Caco-2 (cell line): ENCODE data around the gene YIF1A. TPM values are rescaled to one million over a fixed set of nuclear protein-coding genes. Genes with fewer than 3 reads are reported as not detected.

Experiments
- BruUV-seq: library from RNA; stranded (reverse); fragments of 400-500 nt; replicated peaks from 2 replicates; lab custom pipeline; 2021; lab: Mats Ljungman, UMichigan
- CTCF ChIA-PET: fragments of 300-600 bp; sonication (Branson Sonifier 250); formaldehyde crosslinking; loops from one replicate; lab custom pipeline; 2022; ENCODE audit warnings: antibody characterized with exemption; lab: Charles Lee
- POLR2A ChIA-PET: fragments of 300-600 bp; sonication (Branson Sonifier 250); formaldehyde crosslinking; loops from one replicate; lab custom pipeline; 2022; ENCODE audit warnings: antibody characterized with exemption; lab: Charles Lee
- DNase-seq, 2 experiments: peaks; one replicate each; pipeline versions ENCODE4 v3.0.0 to v3.0.0-alpha.2; 2020 to 2022
- H3K27me3 ChIP-seq: replicated peaks from 2 replicates; pipeline ENCODE4 v1.6.0; 2011; ENCODE audit warnings: low read length; ENCODE audit not compliant: control insufficient read depth, insufficient read depth
- H3K36me3 ChIP-seq: 2 replicates; pipeline ENCODE4 v1.5.1; 2011; ENCODE audit warnings: low read length; ENCODE audit not compliant: control insufficient read depth, insufficient read depth
- H3K4me1 ChIP-seq: fragments of 250-450 bp; sonication (Bioruptor Pico); 2 replicates; pipeline ENCODE4 v1.5.1; 2020; ENCODE audit warnings: mild to moderate bottlenecking
- H3K4me3 ChIP-seq: 2 replicates; pipeline ENCODE4 v1.5.1; 2011; ENCODE audit warnings: low read depth, mild to moderate bottlenecking, control low read depth, low read length
- H3K9me3 ChIP-seq: fragments of 250-450 bp; sonication (Bioruptor Pico); 2 replicates; pipeline ENCODE4 v1.5.1; 2020; ENCODE audit warnings: mild to moderate bottlenecking, moderate library complexity
- H3K27ac Mint-ChIP-seq: one replicate; pipeline ENCODE4 v1.8.0; 2022; ENCODE audit warnings: mixed read lengths; ENCODE audit not compliant: unreplicated experiment
- H3K27me3 Mint-ChIP-seq: one replicate; pipeline ENCODE4 v1.8.0; 2022; ENCODE audit warnings: mixed read lengths; ENCODE audit not compliant: insufficient read depth, unreplicated experiment
- H3K36me3 Mint-ChIP-seq: one replicate; pipeline ENCODE4 v1.8.0; 2022; ENCODE audit warnings: mild to moderate bottlenecking, mixed read lengths; ENCODE audit not compliant: insufficient read depth, unreplicated experiment
- H3K4me1 Mint-ChIP-seq: one replicate; pipeline ENCODE4 v1.8.0; 2022; ENCODE audit warnings: low read depth, mixed read lengths; ENCODE audit not compliant: unreplicated experiment
- H3K4me3 Mint-ChIP-seq: one replicate; pipeline ENCODE4 v1.8.0; 2022; ENCODE audit warnings: mild to moderate bottlenecking, moderate library complexity, mixed read lengths; ENCODE audit not compliant: unreplicated experiment
- H3K9me3 Mint-ChIP-seq: one replicate; pipeline ENCODE4 v1.8.0; 2022; ENCODE audit warnings: mixed read lengths; ENCODE audit not compliant: unreplicated experiment
- intact Hi-C: fragments of 100-400 bp; cut with micrococcal nuclease; formaldehyde crosslinking; loops from one replicate; pipeline ENCODE4 v1.10.0; 2022; ENCODE audit not compliant: unreplicated experiment
- total RNA-seq: library from RNA; stranded (reverse); gene quantifications from 2 replicates; pipeline ENCODE4 v1.2.3, GENCODE V29; 2022
- TF ChIP-seq, protein P1 (sequence below), 2 experiments: fragments of 200-600 bp in 1 of 2; IDR thresholded peaks; 1 replicate in 1 of 2; 2 replicates in 1 of 2; pipeline versions ENCODE4 v1.5.1 to v1.8.0; 2011 to 2022; ENCODE audit warnings: antibody characterized with exemption in 1 of 2, control low read depth in 1 of 2, inconsistent platforms in 1 of 2, low read depth in 1 of 2, low read length in 1 of 2, mild to moderate bottlenecking in 1 of 2, moderate library complexity in 1 of 2; ENCODE audit not compliant: insufficient read depth in 1 of 2, severe bottlenecking in 1 of 2, unreplicated experiment in 1 of 2

The YIF1A gene
- total RNA-seq, 1 experiment from 2014 or later = 159 TPM

DNA sequence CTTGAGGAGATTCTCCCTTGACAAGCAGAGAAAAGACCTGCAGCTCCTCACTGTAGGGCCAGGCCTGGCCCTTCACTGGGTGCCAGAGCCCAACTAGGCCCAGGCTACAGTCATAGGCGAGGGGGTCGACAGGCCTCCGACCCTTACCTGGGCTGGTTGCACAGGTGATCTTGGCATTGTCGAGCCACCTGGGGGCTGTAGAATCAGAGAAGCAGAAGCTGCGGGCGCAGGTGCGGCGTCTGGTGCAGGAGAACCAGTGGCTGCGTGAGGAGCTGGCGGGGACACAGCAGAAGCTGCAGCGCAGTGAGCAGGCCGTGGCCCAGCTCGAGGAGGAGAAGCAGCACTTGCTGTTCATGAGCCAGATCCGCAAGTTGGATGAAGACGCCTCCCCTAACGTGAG lies 27.4 kb downstream of the YIF1A start:
- TF ChIP-seq, protein P1, sequence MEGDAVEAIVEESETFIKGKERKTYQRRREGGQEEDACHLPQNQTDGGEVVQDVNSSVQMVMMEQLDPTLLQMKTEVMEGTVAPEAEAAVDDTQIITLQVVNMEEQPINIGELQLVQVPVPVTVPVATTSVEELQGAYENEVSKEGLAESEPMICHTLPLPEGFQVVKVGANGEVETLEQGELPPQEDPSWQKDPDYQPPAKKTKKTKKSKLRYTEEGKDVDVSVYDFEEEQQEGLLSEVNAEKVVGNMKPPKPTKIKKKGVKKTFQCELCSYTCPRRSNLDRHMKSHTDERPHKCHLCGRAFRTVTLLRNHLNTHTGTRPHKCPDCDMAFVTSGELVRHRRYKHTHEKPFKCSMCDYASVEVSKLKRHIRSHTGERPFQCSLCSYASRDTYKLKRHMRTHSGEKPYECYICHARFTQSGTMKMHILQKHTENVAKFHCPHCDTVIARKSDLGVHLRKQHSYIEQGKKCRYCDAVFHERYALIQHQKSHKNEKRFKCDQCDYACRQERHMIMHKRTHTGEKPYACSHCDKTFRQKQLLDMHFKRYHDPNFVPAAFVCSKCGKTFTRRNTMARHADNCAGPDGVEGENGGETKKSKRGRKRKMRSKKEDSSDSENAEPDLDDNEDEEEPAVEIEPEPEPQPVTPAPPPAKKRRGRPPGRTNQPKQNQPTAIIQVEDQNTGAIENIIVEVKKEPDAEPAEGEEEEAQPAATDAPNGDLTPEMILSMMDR (IDR thresholded peaks at IDR 0.05; ENCODE audit: insufficient read depth in 1 of 2, low read depth in 1 of 2, low read length in 1 of 2, severe bottlenecking in 1 of 2, unreplicated experiment in 1 of 2) = no peak
- peaks cover 14% of the 10 kb centered on the region for H3K4me1 Mint-ChIP-seq
- H3K4me1 ChIP-seq = no peaks in the 10 kb centered on the region
- peaks cover 57% of the 10 kb centered on the region for H3K36me3 Mint-ChIP-seq
- no peak overlapping the region for H3K4me3 ChIP-seq
- H3K9me3 ChIP-seq = no peaks in the 10 kb centered on the region
- POLR2A ChIA-PET = interaction anchor here (0.6 kb wide), 1 partner anchor 306 kb away, joined by 8 read pairs; no protein-coding TSS in a partner anchor
- no peaks in the 10 kb centered on the region for H3K27me3 Mint-ChIP-seq
- H3K36me3 ChIP-seq = no peaks in the 10 kb centered on the region
- no peak for DNase-seq
- H3K9me3 Mint-ChIP-seq = no peaks in the 10 kb centered on the region
- H3K4me3 Mint-ChIP-seq = no peak overlapping the region
- intact Hi-C loops = no loop called here
- H3K27ac Mint-ChIP-seq = no peak overlapping the region
- BruUV-seq = no TSS peak
- H3K27me3 ChIP-seq = no peaks in the 10 kb centered on the region
- CTCF ChIA-PET = interaction anchor here (0.6 to 0.9 kb wide), 2 partner anchors 27 to 51 kb away, joined by 3 to 4 read pairs; partner anchors contain the start of gene YIF1A

DNA sequence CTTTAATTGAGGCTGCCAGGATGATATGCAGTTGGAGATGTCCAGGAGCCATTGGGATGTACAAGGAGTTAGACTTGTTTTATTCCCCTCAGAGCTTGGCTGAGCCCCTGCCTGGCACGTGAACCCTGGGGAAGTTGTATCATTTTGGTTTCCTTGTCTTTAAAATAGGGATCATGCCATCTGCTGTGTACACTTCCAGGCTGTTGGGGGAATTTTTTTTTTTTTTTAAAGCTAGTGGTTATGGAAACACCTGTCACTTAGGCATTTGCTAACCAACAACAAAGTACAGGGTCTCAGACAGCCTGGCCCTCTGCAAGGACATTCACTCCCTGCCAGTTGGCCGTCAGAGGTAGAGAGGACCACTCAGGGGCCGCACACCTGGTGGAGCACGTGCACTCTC lies 29.0 kb downstream of the YIF1A start:
- DNase-seq = no peak
- ChIA-PET CTCF (no interaction called here), POLR2A (interaction anchor here (0.6 kb wide), 1 partner anchor 29 kb away, joined by 5 read pairs; no protein-coding TSS in a partner anchor)
- intact Hi-C loops = no loop called here
- H3K27me3 Mint-ChIP-seq = no peaks in the 10 kb centered on the region
- H3K4me3 Mint-ChIP-seq = no peak overlapping the region
- H3K4me1 ChIP-seq = no peaks in the 10 kb centered on the region
- H3K36me3 Mint-ChIP-seq = peaks cover 63% of the 10 kb centered on the region
- peaks cover 18% of the 10 kb centered on the region for H3K4me1 Mint-ChIP-seq
- H3K36me3 ChIP-seq = no peaks in the 10 kb centered on the region
- no peaks in the 10 kb centered on the region for H3K9me3 ChIP-seq
- no peak overlapping the region for H3K4me3 ChIP-seq
- TF ChIP-seq, protein P1 (IDR thresholded peaks at IDR 0.05; ENCODE audit: insufficient read depth in 1 of 2, low read depth in 1 of 2, low read length in 1 of 2, severe bottlenecking in 1 of 2, unreplicated experiment in 1 of 2) = no peak
- BruUV-seq = no TSS peak
- no peaks in the 10 kb centered on the region for H3K9me3 Mint-ChIP-seq
- no peak overlapping the region for H3K27ac Mint-ChIP-seq
- no peaks in the 10 kb centered on the region for H3K27me3 ChIP-seq

DNA sequence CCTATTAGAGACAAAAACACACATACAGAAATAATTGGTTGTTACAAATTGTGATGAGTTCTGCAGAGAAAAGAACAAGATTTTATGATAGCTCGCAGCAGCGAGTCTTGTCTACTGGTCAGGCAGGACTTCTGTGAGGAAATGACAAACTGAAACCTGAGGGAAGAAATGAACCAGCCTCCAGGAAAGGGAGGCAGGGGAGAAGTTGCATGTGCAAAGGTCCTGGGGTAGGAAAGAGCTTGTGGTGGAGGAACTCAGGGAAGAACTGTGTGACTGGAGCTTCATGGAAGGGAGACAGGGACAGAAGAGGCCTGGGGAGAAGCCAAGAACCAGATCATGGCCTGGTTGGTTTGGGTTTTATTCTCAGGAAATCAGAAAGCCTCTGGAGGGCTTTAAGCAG lies 29.7 kb downstream of the YIF1A start:
- no peak overlapping the region for H3K4me3 ChIP-seq
- Mint-ChIP-seq H3K9me3 (no peaks in the 10 kb centered on the region), H3K27me3 (no peaks in the 10 kb centered on the region), H3K36me3 (peaks cover 67% of the 10 kb centered on the region), H3K4me3 (peak overlapping the region; percentile 93), H3K4me1 (peaks cover 18% of the 10 kb centered on the region), H3K27ac (peak overlapping the region; percentile 90)
- no peak for DNase-seq
- TF ChIP-seq, protein P1 (IDR thresholded peaks at IDR 0.05; ENCODE audit: insufficient read depth in 1 of 2, low read depth in 1 of 2, low read length in 1 of 2, severe bottlenecking in 1 of 2, unreplicated experiment in 1 of 2) = no peak
- no peaks in the 10 kb centered on the region for H3K9me3 ChIP-seq
- H3K36me3 ChIP-seq = no peaks in the 10 kb centered on the region
- TSS peak; percentile 42 for BruUV-seq
- POLR2A ChIA-PET = no interaction called here
- intact Hi-C loops = no loop called here
- CTCF ChIA-PET = interaction anchor here (1.1 to 1.2 kb wide), 2 partner anchors 31 to 54 kb away, joined by 3 to 4 read pairs; no protein-coding TSS in a partner anchor
- H3K4me1 ChIP-seq = no peaks in the 10 kb centered on the region
- H3K27me3 ChIP-seq = no peaks in the 10 kb centered on the region
